IMR-90 (cell line): Measurements from ENCODE around the gene AGO1. TPM values are rescaled to one million over a fixed set of nuclear protein-coding genes. Genes with fewer than 3 reads are reported as not detected.

Source experiments
- ATAC-seq: fragments of 200-7000 bp; cut with Tn5 transposase; 2 replicates; pipeline ENCODE4 v1.9.1; 2020; ENCODE audit warnings: low read depth, mild to moderate bottlenecking, moderate library complexity
- BruUV-seq: library from RNA; stranded (reverse); fragments of 400-500 nt; replicated peaks from 2 replicates; lab custom pipeline; 2021; lab: Mats Ljungman, UMichigan
- CTCF ChIA-PET: fragments of 300-600 bp; formaldehyde crosslinking; extraction: SDS; loops from one replicate; lab custom pipeline; 2021; ENCODE audit warnings: antibody characterized with exemption; lab: Yijun Ruan, JAX
- POLR2A ChIA-PET: fragments of 300-600 bp; sonication (Branson Sonifier 250); formaldehyde crosslinking; loops from one replicate; lab custom pipeline; 2022; ENCODE audit warnings: antibody characterized with exemption; ENCODE audit not compliant: unreplicated experiment; lab: Charles Lee
- DNase-seq: peaks from one replicate; pipeline ENCODE4 v3.0.0; 2013
- H2AFZ ChIP-seq: replicated peaks from 2 replicates; pipeline ENCODE3; 2013; ENCODE audit warnings: low read length, mild to moderate bottlenecking; ENCODE audit not compliant: poor library complexity
- H2AK5ac ChIP-seq: 2 replicates; pipeline ENCODE4 v1.6.1; 2013; ENCODE audit warnings: low read depth, low read length, inconsistent platforms
- H2AK9ac ChIP-seq: replicated peaks from 2 replicates; pipeline ENCODE3; 2013; ENCODE audit warnings: mild to moderate bottlenecking, low read depth, low read length, moderate library complexity; ENCODE audit not compliant: poor library complexity
- H2BK120ac ChIP-seq: 2 replicates; pipeline ENCODE4 v1.6.1; 2013; ENCODE audit warnings: low read depth, low read length, inconsistent platforms
- H2BK15ac ChIP-seq: 3 replicates; pipeline ENCODE4 v1.6.1; 2013; ENCODE audit warnings: low read depth, low read length, inconsistent platforms
- H2BK20ac ChIP-seq: 2 replicates; pipeline ENCODE4 v1.6.1; 2013; ENCODE audit warnings: low read depth, mild to moderate bottlenecking, inconsistent platforms, low read length, moderate library complexity
- H2BK5ac ChIP-seq: 2 replicates; pipeline ENCODE4 v1.6.1; 2013; ENCODE audit warnings: mild to moderate bottlenecking, low read depth, low read length, inconsistent platforms; ENCODE audit not compliant: poor library complexity, severe bottlenecking
- H3K14ac ChIP-seq: replicated peaks from 2 replicates; pipeline ENCODE4 v1.6.1; 2013; ENCODE audit warnings: low read depth, low read length, inconsistent platforms
- H3K18ac ChIP-seq: 2 replicates; pipeline ENCODE4 v1.6.1; 2013; ENCODE audit warnings: low read depth, low read length, control low read depth
- H3K23ac ChIP-seq: 2 replicates; pipeline ENCODE4 v1.6.1; 2013; ENCODE audit warnings: low read depth, low read length, inconsistent platforms
- H3K27ac ChIP-seq: 2 replicates; pipeline ENCODE4 v1.5.1; 2013; ENCODE audit warnings: mild to moderate bottlenecking, control low read depth, low read length; ENCODE audit not compliant: insufficient read depth
- H3K27me3 ChIP-seq: 2 replicates; pipeline ENCODE4 v1.6.1; 2013; ENCODE audit warnings: low read length; ENCODE audit not compliant: control insufficient read depth, insufficient read depth
- H3K36me3 ChIP-seq: 2 replicates; pipeline ENCODE4 v1.6.1; 2013; ENCODE audit warnings: low read length, mixed read lengths; ENCODE audit not compliant: control insufficient read depth, insufficient read depth
- H3K4ac ChIP-seq: 2 replicates; pipeline ENCODE4 v1.6.1; 2013; ENCODE audit warnings: low read depth, low read length, inconsistent platforms
- H3K4me1 ChIP-seq: 2 replicates; pipeline ENCODE4 v1.6.1; 2013; ENCODE audit warnings: low read length, mixed read lengths; ENCODE audit not compliant: control insufficient read depth, insufficient read depth
- H3K4me2 ChIP-seq: 2 replicates; pipeline ENCODE4 v1.6.1; 2013; ENCODE audit warnings: low read depth, mild to moderate bottlenecking, control low read depth, low read length, moderate library complexity
- H3K4me3 ChIP-seq: 2 replicates; pipeline ENCODE4 v1.5.1; 2013; ENCODE audit warnings: low read depth, mild to moderate bottlenecking, control low read depth, low read length, moderate library complexity; ENCODE audit not compliant: insufficient read depth
- H3K56ac ChIP-seq: 2 replicates; pipeline ENCODE4 v1.6.1; 2013; ENCODE audit warnings: low read length, inconsistent platforms; ENCODE audit not compliant: insufficient read depth; ENCODE audit errors: extremely low read depth
- H3K79me1 ChIP-seq, 2 experiments: 2 replicates each; pipeline ENCODE4 v1.6.1; 2013; ENCODE audit warnings: low read length in 2 of 2, inconsistent platforms in 1 of 2, low read depth in 1 of 2
- H3K9ac ChIP-seq: 2 replicates; pipeline ENCODE4 v1.6.1; 2013; ENCODE audit warnings: low read depth, low read length, control low read depth
- H3K9me1 ChIP-seq: 2 replicates; pipeline ENCODE4 v1.6.1; 2013; ENCODE audit warnings: low read length, inconsistent platforms; ENCODE audit not compliant: insufficient read depth
- H3K9me3 ChIP-seq: 2 replicates; pipeline ENCODE4 v1.6.1; 2013; ENCODE audit warnings: low read length; ENCODE audit not compliant: control insufficient read depth, insufficient read depth
- H4K20me1 ChIP-seq: 2 replicates; pipeline ENCODE4 v1.6.1; 2013; ENCODE audit warnings: low read length, inconsistent platforms; ENCODE audit not compliant: insufficient read depth
- H4K5ac ChIP-seq: 2 replicates; pipeline ENCODE4 v1.6.1; 2013; ENCODE audit warnings: mild to moderate bottlenecking, low read depth, low read length, control low read depth
- H4K8ac ChIP-seq, 2 experiments: 2 replicates each; pipeline ENCODE4 v1.6.1; 2013; ENCODE audit warnings: low read depth in 2 of 2, low read length in 2 of 2, control low read depth in 1 of 2, inconsistent platforms in 1 of 2
- H4K91ac ChIP-seq: 2 replicates; pipeline ENCODE4 v1.6.1; 2013; ENCODE audit warnings: low read depth, low read length, inconsistent platforms; ENCODE audit not compliant: insufficient read depth
- CEBPB ChIP-seq: IDR thresholded peaks from 2 replicates; pipeline ENCODE4 v1.6.1; 2012; ENCODE audit warnings: low read depth, low read length, improper control_type of control experiment
- POLR2A ChIP-seq: IDR thresholded peaks from 2 replicates; pipeline ENCODE4 v1.6.1; 2012; ENCODE audit warnings: mild to moderate bottlenecking, low read depth, low read length
- RAD21 ChIP-seq: IDR thresholded peaks from 2 replicates; pipeline ENCODE4 v1.6.1; 2012; ENCODE audit warnings: low read length, improper control_type of control experiment
- WGBS, 2 experiments: methylation state at CpG; one replicate each; pipeline versions ENCODE4 v1.1.5 to v1.1.7; 2013; ENCODE audit warnings: missing lambda C conversion rate in 2 of 2; ENCODE audit not compliant: insufficient read length in 1 of 2; ENCODE audit errors: extremely low coverage in 2 of 2; 5-methylcytosine and 5-hydroxymethylcytosine counted together
- dilution Hi-C: fragments of 300-500 bp; cut with HindIII; formaldehyde crosslinking; loops from one replicate; pipeline ENCODE4 v1.14.3; 2018; ENCODE audit warnings: low sequenced_read_pairs; ENCODE audit not compliant: unreplicated experiment
- in situ Hi-C: fragments of 300-500 bp; cut with MboI; formaldehyde crosslinking; loops from 3 replicates; pipeline ENCODE4 v1.14.3; 2019; ENCODE audit warnings: low sequenced_read_pairs, inconsistent platforms, mixed read lengths
- intact Hi-C: fragments of 100-400 bp; cut with micrococcal nuclease; formaldehyde crosslinking; loops from 2 replicates; pipeline ENCODE4 v1.10.0; 2022
- polyA plus RNA-seq, 3 experiments: library from polyadenylated mRNA; depleted of rRNA; stranded (reverse); fragments of >200 nt; gene quantifications; 2 replicates each; pipeline ENCODE4 v1.2.3, GENCODE V29; 2012; ENCODE audit warnings: low replicate concordance in 1 of 3
- total RNA-seq: library from RNA; depleted of rRNA; stranded (reverse); fragments of >200 nt; gene quantifications from 2 replicates; pipeline ENCODE4 v1.2.3, GENCODE V29; 2012

The AGO1 gene
- total and polyA plus RNA-seq, 2 of the 4 experiments (the other 2 are of a cell fraction), result 11.3 to 21.5 TPM

DNA sequence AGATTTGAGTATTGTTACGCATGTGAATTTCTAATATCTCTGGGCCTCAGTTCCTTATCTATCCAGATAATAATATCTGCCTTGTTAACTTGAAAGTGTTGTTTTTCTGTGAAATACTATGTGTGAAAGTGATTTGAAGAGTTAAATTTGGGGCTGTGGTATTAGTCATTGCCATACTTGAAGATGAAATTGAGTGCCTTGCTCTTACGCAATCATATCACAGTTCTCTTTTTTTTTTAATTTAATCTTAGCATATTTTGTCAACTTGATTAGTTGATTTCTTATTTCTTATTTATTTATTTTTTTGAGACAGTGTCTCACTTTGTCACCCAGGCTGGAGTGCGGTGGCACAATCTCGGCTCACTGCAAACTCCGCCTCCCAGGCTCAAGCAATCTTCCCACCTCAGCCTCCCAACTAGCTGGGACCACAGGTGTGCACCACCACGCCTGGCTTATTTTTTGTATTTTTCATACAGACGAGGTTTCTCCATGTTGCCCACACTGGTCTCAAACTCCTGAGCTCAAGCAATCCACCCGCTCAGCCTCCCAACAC, 44.2 kb upstream of the AGO1 start:
- Histone ChIP-seq H2BK20ac (no peak overlapping the region), H3K36me3 (peaks cover 36% of the 10 kb centered on the region), H3K4me3 (no peak overlapping the region), H3K23ac (no peak overlapping the region), H3K18ac (no peak overlapping the region), H3K9me1 (no peaks in the 10 kb centered on the region), H3K4me1 (no peaks in the 10 kb centered on the region), H2BK5ac (no peak overlapping the region), H3K56ac (no peak overlapping the region), H3K9me3 (no peaks in the 10 kb centered on the region), H4K91ac (no peak overlapping the region), H3K14ac (no peak overlapping the region), H4K20me1 (no peaks in the 10 kb centered on the region), H2AFZ (no peak overlapping the region), H2BK120ac (no peak overlapping the region), H2AK9ac (no peak overlapping the region), H3K4me2 (no peak overlapping the region), H3K9ac (no peak overlapping the region), H3K27me3 (no peaks in the 10 kb centered on the region), H2AK5ac (no peak overlapping the region), H4K8ac (no peak overlapping the region), H3K79me1 (no peaks in the 10 kb centered on the region), H3K27ac (no peak overlapping the region), H3K4ac (no peak overlapping the region), H2BK15ac (no peak overlapping the region), H4K5ac (no peak overlapping the region)
- TF ChIP-seq POLR2A (no peak), CEBPB (peak; percentile 92), RAD21 (no peak)
- ChIA-PET POLR2A (no interaction called here), CTCF (no interaction called here)
- no TSS peak for BruUV-seq
- in situ Hi-C loops (no loop called here), dilution Hi-C loops (no loop called here), intact Hi-C loops (no loop called here)
- ATAC-seq (no peak), DNase-seq (no peak)
- WGBS, 2 experiments, result 100% methylated on average over 3 of the region's 8 CpGs; no CpG with 5 or more reads in 1 of the 2 experiments
